H9 (cell line): ENCODE measurements around the gene BOD1L1. TPM values are rescaled to one million over a fixed set of nuclear protein-coding genes. Genes with fewer than 3 reads are reported as not detected.

Source experiments
- DNase-seq: peaks from one replicate; pipeline ENCODE4 v3.0.0-alpha.2; 2017
- H2AFZ ChIP-seq: one replicate; pipeline ENCODE4 v1.6.1; 2013; ENCODE audit warnings: mild to moderate bottlenecking, low read length, control low read depth, moderate library complexity
- H2AK5ac ChIP-seq: 2 replicates; pipeline ENCODE4 v1.6.1; 2013; ENCODE audit warnings: low read length, control low read depth, mixed read lengths; ENCODE audit not compliant: insufficient read length
- H2BK120ac ChIP-seq: one replicate; pipeline ENCODE4 v1.6.1; 2013; ENCODE audit warnings: low read depth, mild to moderate bottlenecking, low read length, control low read depth, inconsistent platforms; ENCODE audit not compliant: poor library complexity, severe bottlenecking
- H2BK12ac ChIP-seq: 2 replicates; pipeline ENCODE4 v1.6.1; 2013; ENCODE audit warnings: low read length, control low read depth, mixed read lengths, low read depth; ENCODE audit not compliant: insufficient read length
- H2BK15ac ChIP-seq: 2 replicates; pipeline ENCODE4 v1.6.1; 2013; ENCODE audit warnings: low read depth, low read length, control low read depth
- H2BK20ac ChIP-seq: one replicate; pipeline ENCODE4 v1.6.1; 2013; ENCODE audit warnings: low read depth, mild to moderate bottlenecking, low read length, control low read depth, inconsistent platforms; ENCODE audit not compliant: poor library complexity, severe bottlenecking
- H2BK5ac ChIP-seq: 2 replicates; pipeline ENCODE4 v1.6.1; 2013; ENCODE audit warnings: low read length, control low read depth, mixed read lengths; ENCODE audit not compliant: insufficient read length
- H3K14ac ChIP-seq: 2 replicates; pipeline ENCODE4 v1.6.1; 2013; ENCODE audit warnings: low read length, control low read depth; ENCODE audit not compliant: insufficient read depth
- H3K18ac ChIP-seq: 2 replicates; pipeline ENCODE4 v1.6.1; 2013; ENCODE audit warnings: low read depth, mild to moderate bottlenecking, mixed read lengths, low read length, control low read depth; ENCODE audit not compliant: insufficient read length
- H3K23ac ChIP-seq: 2 replicates; pipeline ENCODE4 v1.6.1; 2013; ENCODE audit warnings: low read length, control low read depth, mixed read lengths, low read depth; ENCODE audit not compliant: insufficient read length
- H3K23me2 ChIP-seq: 2 replicates; pipeline ENCODE4 v1.6.1; 2013; ENCODE audit warnings: low read depth, mild to moderate bottlenecking, mixed read lengths, low read length, control low read depth; ENCODE audit not compliant: insufficient read length, poor library complexity, severe bottlenecking
- H3K27ac ChIP-seq: 2 replicates; pipeline ENCODE4 v1.5.1; 2013; ENCODE audit warnings: low read length, control low read depth, mixed read lengths, low read depth; ENCODE audit not compliant: insufficient read length
- H3K27me3 ChIP-seq: 2 replicates; pipeline ENCODE4 v1.6.1; 2013; ENCODE audit warnings: low read length, control low read depth, inconsistent platforms; ENCODE audit not compliant: insufficient read depth
- H3K4ac ChIP-seq: 2 replicates; pipeline ENCODE4 v1.6.1; 2013; ENCODE audit warnings: low read depth, mild to moderate bottlenecking, control low read depth, inconsistent platforms, low read length, moderate library complexity
- H3K4me1 ChIP-seq: 2 replicates; pipeline ENCODE4 v1.6.1; 2013; ENCODE audit warnings: low read length, control low read depth, inconsistent platforms; ENCODE audit not compliant: insufficient read depth
- H3K4me2 ChIP-seq: 2 replicates; pipeline ENCODE4 v1.6.1; 2013; ENCODE audit warnings: low read length, control low read depth, mixed read lengths; ENCODE audit not compliant: insufficient read length, insufficient read depth
- H3K56ac ChIP-seq: 2 replicates; pipeline ENCODE4 v1.6.1; 2013; ENCODE audit warnings: low read depth, mild to moderate bottlenecking, mixed read lengths, low read length, control low read depth; ENCODE audit not compliant: insufficient read length
- H3K79me1 ChIP-seq: 2 replicates; pipeline ENCODE4 v1.6.1; 2013; ENCODE audit warnings: low read depth, mild to moderate bottlenecking, moderate library complexity, low read length, control low read depth, inconsistent platforms; ENCODE audit not compliant: insufficient read depth, poor library complexity, severe bottlenecking
- H3K79me2 ChIP-seq: 2 replicates; pipeline ENCODE4 v1.6.1; 2013; ENCODE audit warnings: low read length, control low read depth, inconsistent platforms; ENCODE audit not compliant: insufficient read depth
- H3K9ac ChIP-seq: 2 replicates; pipeline ENCODE4 v1.6.1; 2013; ENCODE audit warnings: low read length, control low read depth, mixed read lengths; ENCODE audit not compliant: insufficient read length; ENCODE audit errors: extremely low read depth
- H3K9me3 ChIP-seq: one replicate; pipeline ENCODE4 v1.6.1; 2013; ENCODE audit warnings: low read depth, low read length, inconsistent platforms; ENCODE audit not compliant: control insufficient read depth
- H3T11ph ChIP-seq: one replicate; pipeline ENCODE4 v1.6.1; 2013; ENCODE audit warnings: mild to moderate bottlenecking, low read length, control low read depth, inconsistent platforms
- H4K20me1 ChIP-seq: one replicate; pipeline ENCODE4 v1.6.1; 2013; ENCODE audit not compliant: control insufficient read depth, insufficient read length, insufficient read depth
- H4K5ac ChIP-seq: 2 replicates; pipeline ENCODE4 v1.6.1; 2013; ENCODE audit warnings: low read depth, mild to moderate bottlenecking, mixed read lengths, low read length, control low read depth; ENCODE audit not compliant: insufficient read length
- H4K8ac ChIP-seq: replicated peaks from 2 replicates; pipeline ENCODE4 v1.6.1; 2013; ENCODE audit warnings: low read length, control low read depth, mixed read lengths, low read depth; ENCODE audit not compliant: insufficient read length
- H4K91ac ChIP-seq: 2 replicates; pipeline ENCODE4 v1.6.1; 2013; ENCODE audit warnings: low read depth, mild to moderate bottlenecking, moderate library complexity, mixed read lengths, low read length, control low read depth; ENCODE audit not compliant: insufficient read length
- H3K27ac Mint-ChIP-seq, 3 experiments: 2 replicates in 2 of 3; 3 replicates in 1 of 3; pipeline ENCODE4 v1.8.0; 2020 to 2021; ENCODE audit warnings: mixed read lengths in 3 of 3, mild to moderate bottlenecking in 1 of 3, moderate library complexity in 1 of 3
- H3K27me3 Mint-ChIP-seq: 2 replicates; pipeline ENCODE4 v1.8.0; 2021; ENCODE audit warnings: low read depth, mild to moderate bottlenecking, moderate library complexity, mixed read lengths
- H3K36me3 Mint-ChIP-seq, 3 experiments: 2 replicates in 2 of 3; 3 replicates in 1 of 3; pipeline ENCODE4 v1.8.0; 2020 to 2021; ENCODE audit warnings: low read depth in 3 of 3, mixed read lengths in 3 of 3; ENCODE audit not compliant: insufficient read depth in 1 of 3
- H3K4me1 Mint-ChIP-seq, 2 experiments: 2 replicates each; pipeline ENCODE4 v1.8.0; 2020; ENCODE audit warnings: mixed read lengths in 2 of 2
- H3K4me3 Mint-ChIP-seq, 2 experiments: 2 replicates in 1 of 2; 3 replicates in 1 of 2; pipeline ENCODE4 v1.8.0; 2020 to 2021; ENCODE audit warnings: mild to moderate bottlenecking in 2 of 2, mixed read lengths in 2 of 2, moderate library complexity in 1 of 2
- H3K9me3 Mint-ChIP-seq, 2 experiments: 2 replicates in 1 of 2; 3 replicates in 1 of 2; pipeline ENCODE4 v1.8.0; 2020; ENCODE audit warnings: mild to moderate bottlenecking in 2 of 2, mixed read lengths in 2 of 2, moderate library complexity in 1 of 2
- whole genome bisulfite sequencing: extraction: QIAGEN DNeasy Blood & Tissue Kit; methylation state at CpG from one replicate; pipeline ENCODE4 v1.1.7; 2013; ENCODE audit warnings: missing lambda C conversion rate, low lambda C conversion rate, mixed read lengths; ENCODE audit not compliant: insufficient read length; ENCODE audit errors: extremely low coverage; 5-methylcytosine and 5-hydroxymethylcytosine counted together
- total RNA-seq: library from RNA; stranded (reverse); gene quantifications from 2 replicates; pipeline ENCODE4 v1.2.1, GENCODE V29; 2021
- TF ChIP-seq, protein P1 (sequence below): fragments of 200-600 bp; sonication (generic); conservative IDR thresholded peaks from 3 replicates; pipeline ENCODE4 v1.8.0; 2021; ENCODE audit warnings: antibody characterized with exemption, mild to moderate bottlenecking

The BOD1L1 gene
- total RNA-seq, 1 experiment from 2014 or later: 37.8 TPM

DNA sequence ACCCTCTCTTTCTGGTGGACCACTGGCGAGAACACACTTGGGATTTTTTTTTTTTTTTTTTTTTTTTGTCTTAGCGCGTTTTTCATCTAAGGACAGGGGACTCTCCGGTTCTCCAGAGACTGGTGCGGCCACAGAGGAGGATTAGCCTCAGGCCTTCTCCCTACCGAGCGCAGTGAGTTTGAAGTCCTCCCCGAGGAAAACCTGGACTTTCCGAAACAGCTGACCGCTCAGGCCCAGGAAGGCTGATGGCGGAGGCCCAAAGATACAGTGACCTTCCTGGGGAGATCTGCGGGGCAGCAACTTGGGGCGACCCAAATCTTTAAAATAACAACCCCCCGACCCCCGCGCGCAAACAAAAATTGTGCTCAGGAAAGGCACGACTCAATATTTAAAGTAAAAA lies 92.4 kb downstream of the BOD1L1 start:
- no CpG with 5 or more reads among the region's 18 CpGs for WGBS
- Histone ChIP-seq H4K8ac (no peak overlapping the region), H3K79me1 (no peaks in the 10 kb centered on the region), H3K9ac (no peak overlapping the region), H2BK120ac (no peak overlapping the region), H2BK15ac (no peak overlapping the region), H3K4ac (no peak overlapping the region), H3K23ac (no peak overlapping the region), H3K27me3 (peaks cover 90% of the 10 kb centered on the region), H2BK12ac (no peak overlapping the region), H4K5ac (no peak overlapping the region), H4K91ac (no peak overlapping the region), H3T11ph (no peak overlapping the region), H3K4me2 (no peak overlapping the region), H2AK5ac (no peak overlapping the region), H3K56ac (no peak overlapping the region), H3K9me3 (no peaks in the 10 kb centered on the region), H3K23me2 (peaks cover 13% of the 10 kb centered on the region), H2BK5ac (no peak overlapping the region), H3K4me1 (peaks cover 4% of the 10 kb centered on the region), H4K20me1 (no peaks in the 10 kb centered on the region), H3K27ac (no peak overlapping the region), H3K14ac (no peak overlapping the region), H3K18ac (no peak overlapping the region), H3K79me2 (no peaks in the 10 kb centered on the region), H2AFZ (no peak overlapping the region), H2BK20ac (no peak overlapping the region)
- H3K27me3 Mint-ChIP-seq: peaks cover 99% of the 10 kb centered on the region
- TF ChIP-seq, protein P1, sequence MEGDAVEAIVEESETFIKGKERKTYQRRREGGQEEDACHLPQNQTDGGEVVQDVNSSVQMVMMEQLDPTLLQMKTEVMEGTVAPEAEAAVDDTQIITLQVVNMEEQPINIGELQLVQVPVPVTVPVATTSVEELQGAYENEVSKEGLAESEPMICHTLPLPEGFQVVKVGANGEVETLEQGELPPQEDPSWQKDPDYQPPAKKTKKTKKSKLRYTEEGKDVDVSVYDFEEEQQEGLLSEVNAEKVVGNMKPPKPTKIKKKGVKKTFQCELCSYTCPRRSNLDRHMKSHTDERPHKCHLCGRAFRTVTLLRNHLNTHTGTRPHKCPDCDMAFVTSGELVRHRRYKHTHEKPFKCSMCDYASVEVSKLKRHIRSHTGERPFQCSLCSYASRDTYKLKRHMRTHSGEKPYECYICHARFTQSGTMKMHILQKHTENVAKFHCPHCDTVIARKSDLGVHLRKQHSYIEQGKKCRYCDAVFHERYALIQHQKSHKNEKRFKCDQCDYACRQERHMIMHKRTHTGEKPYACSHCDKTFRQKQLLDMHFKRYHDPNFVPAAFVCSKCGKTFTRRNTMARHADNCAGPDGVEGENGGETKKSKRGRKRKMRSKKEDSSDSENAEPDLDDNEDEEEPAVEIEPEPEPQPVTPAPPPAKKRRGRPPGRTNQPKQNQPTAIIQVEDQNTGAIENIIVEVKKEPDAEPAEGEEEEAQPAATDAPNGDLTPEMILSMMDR: no peak
- no peak overlapping the region for H3K27ac Mint-ChIP-seq
- no peak for DNase-seq
- H3K4me1 Mint-ChIP-seq: peaks cover 42 to 56% of the 10 kb centered on the region in 2 experiments
- H3K4me3 Mint-ChIP-seq: peak overlapping the region in 1 of 2 experiments; percentile 47; a peak in 2 of 5 replicates
- no peaks in the 10 kb centered on the region for H3K36me3 Mint-ChIP-seq
- peaks cover 3% of the 10 kb centered on the region in 2 experiments for H3K9me3 Mint-ChIP-seq
